Measurements from ENCODE around the gene STT3B. TPM values are rescaled to one million over a fixed set of nuclear protein-coding genes. Genes with fewer than 3 reads are reported as not detected.

STT3B gene
- total and polyA plus RNA-seq, 3 experiments from 2014 or later = 107 to 137 (median 116) TPM

DNA sequence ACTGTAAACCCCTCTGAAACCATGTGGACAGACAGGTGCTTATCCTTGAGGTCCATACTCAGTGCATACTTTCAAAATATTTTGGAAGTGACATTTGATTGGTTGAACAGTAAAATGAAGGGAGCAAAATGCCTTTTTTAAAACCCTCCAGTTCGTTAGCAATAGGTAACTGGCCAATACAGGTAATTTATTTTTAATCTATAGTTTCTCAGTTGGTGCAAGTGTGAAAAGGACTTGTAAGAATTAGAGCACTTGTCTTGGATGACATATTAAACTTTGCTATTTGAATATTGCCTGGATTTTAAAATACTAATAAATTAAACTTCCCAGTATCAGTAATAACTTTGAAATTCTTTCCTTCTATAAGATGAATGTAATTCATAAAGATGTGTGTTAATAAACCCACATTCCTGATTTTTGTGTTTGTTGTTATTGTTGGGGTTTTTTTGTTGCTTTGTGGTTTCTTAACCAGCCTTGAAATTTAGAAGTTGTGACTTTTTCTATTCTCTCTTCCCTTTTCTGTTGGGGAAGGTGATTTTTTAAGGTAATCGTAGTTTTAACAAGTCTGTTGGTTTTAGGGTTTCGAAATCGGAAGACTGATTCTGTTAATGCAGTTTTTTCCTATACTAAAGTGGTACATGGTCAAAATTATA is 90.0 kb downstream of the STT3B start:
- H3K4me3 ChIP-seq (ENCODE audit: low read length) = no peak overlapping the region
- Mint-ChIP-seq H3K9me3 (no peaks in the 10 kb centered on the region), H3K27me3 (no peaks in the 10 kb centered on the region), H3K4me1 (peaks cover 19 to 37% (median 26%) of the 10 kb centered on the region in 3 donors), H3K27ac (peak overlapping the region in 3 of 8 donors; percentile 6 to 83 (median 75)), H3K36me3 (peaks cover 21 to 87% (median 35%) of the 10 kb centered on the region in 3 donors), H3K4me3 (no peak overlapping the region)
- no peaks in the 10 kb centered on the region for H3K27me3 ChIP-seq (ENCODE audit: insufficient read depth, low read length, poor library complexity, severe bottlenecking)
- no peaks in the 10 kb centered on the region for H3K4me1 ChIP-seq (ENCODE audit: insufficient read depth, low read length)
- POLR2A ChIA-PET = no interaction called here
- no peak for DNase-seq
- peaks cover 10% of the 10 kb centered on the region for H3K36me3 ChIP-seq (ENCODE audit: insufficient read depth, low read length)
- H3K9me3 ChIP-seq (ENCODE audit: low read length) = no peaks in the 10 kb centered on the region
- CTCF ChIA-PET = no interaction called here
- H3K27ac ChIP-seq (ENCODE audit: low read depth, low read length) = no peak overlapping the region

DNA sequence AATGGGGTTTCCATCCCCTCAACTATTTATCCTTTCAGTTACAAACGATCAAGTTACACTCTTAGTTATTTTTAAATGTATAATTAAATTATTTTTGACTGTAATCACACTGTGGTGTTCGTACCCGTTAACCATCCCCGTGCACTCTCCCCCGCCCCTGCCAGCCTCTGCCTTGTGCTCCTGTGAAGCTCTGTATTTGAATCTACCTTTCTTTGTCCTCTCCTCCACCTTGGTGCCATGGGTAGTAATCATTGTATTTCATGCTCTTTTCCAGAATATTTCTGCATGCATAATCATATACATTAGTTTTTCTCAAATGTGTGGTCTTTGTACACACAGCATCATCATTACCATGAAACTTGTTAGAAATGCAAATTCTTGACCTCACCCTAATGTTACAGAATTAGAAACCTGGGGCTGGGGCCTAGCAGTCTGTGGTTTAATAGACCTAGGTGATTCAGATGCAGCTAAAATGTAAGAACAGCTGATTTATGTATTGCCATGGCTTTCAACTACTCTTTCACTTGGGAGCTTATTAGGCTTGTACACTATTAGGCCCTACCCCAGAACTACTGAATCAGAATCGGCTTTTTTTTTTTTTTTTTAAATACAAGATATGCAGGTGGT is 91.5 kb downstream of the STT3B start:
- Mint-ChIP-seq H3K36me3 (peaks cover 21 to 88% (median 35%) of the 10 kb centered on the region in 3 donors), H3K4me3 (no peak overlapping the region), H3K27ac (peak overlapping the region in 3 of 8 donors; percentile 10 to 55 (median 54)), H3K9me3 (no peaks in the 10 kb centered on the region), H3K27me3 (no peaks in the 10 kb centered on the region), H3K4me1 (peaks cover 20 to 37% (median 26%) of the 10 kb centered on the region in 3 donors)
- CTCF ChIA-PET = interaction anchor here (0.8 kb wide), 1 partner anchor 92 kb away, joined by 3 read pairs; the partner anchor contains the start of gene STT3B
- no peak for DNase-seq
- Histone ChIP-seq H3K36me3 (ENCODE audit: insufficient read depth, low read length) (peaks cover 10% of the 10 kb centered on the region), H3K9me3 (ENCODE audit: low read length) (no peaks in the 10 kb centered on the region), H3K4me3 (ENCODE audit: low read length) (no peak overlapping the region), H3K4me1 (ENCODE audit: insufficient read depth, low read length) (no peaks in the 10 kb centered on the region), H3K27ac (ENCODE audit: low read depth, low read length) (no peak overlapping the region), H3K27me3 (ENCODE audit: insufficient read depth, low read length, poor library complexity, severe bottlenecking) (no peaks in the 10 kb centered on the region)
- POLR2A ChIA-PET = no interaction called here

DNA sequence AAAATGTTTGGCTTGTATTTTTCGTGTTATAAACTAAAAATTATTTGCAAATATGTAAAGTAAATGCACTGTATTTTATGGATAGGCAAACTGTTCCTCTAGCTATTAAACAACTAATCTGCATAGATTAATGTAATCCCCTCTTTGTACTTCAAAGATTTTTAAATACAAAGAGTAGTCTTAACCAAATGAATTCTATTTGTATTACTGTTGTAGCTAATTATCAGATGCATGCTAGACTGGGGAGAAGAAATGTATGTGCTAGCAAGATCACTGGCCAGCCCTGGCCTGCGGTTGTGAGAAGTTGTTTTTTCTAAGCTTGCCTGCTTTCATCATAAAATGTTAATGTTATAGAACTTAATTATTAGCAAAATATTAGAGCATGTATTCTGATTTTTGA is 92.6 kb downstream of the STT3B start:
- Mint-ChIP-seq H3K27me3 (no peaks in the 10 kb centered on the region), H3K4me3 (no peak overlapping the region), H3K4me1 (peaks cover 22 to 43% (median 24%) of the 10 kb centered on the region in 3 donors), H3K27ac (no peak overlapping the region), H3K36me3 (peaks cover 30 to 92% (median 42%) of the 10 kb centered on the region in 3 donors), H3K9me3 (no peaks in the 10 kb centered on the region)
- no peak overlapping the region for H3K4me3 ChIP-seq (ENCODE audit: low read length)
- ChIA-PET POLR2A (interaction anchor here (0.6 kb wide), 1 partner anchor 163 kb away, joined by 3 read pairs; no protein-coding TSS in a partner anchor), CTCF (no interaction called here)
- H3K4me1 ChIP-seq (ENCODE audit: insufficient read depth, low read length) = no peaks in the 10 kb centered on the region
- H3K9me3 ChIP-seq (ENCODE audit: low read length) = no peaks in the 10 kb centered on the region
- H3K27me3 ChIP-seq (ENCODE audit: insufficient read depth, low read length, poor library complexity, severe bottlenecking) = no peaks in the 10 kb centered on the region
- H3K36me3 ChIP-seq (ENCODE audit: insufficient read depth, low read length) = peaks cover 12% of the 10 kb centered on the region
- DNase-seq = no peak
- no peak overlapping the region for H3K27ac ChIP-seq (ENCODE audit: low read depth, low read length)

DNA sequence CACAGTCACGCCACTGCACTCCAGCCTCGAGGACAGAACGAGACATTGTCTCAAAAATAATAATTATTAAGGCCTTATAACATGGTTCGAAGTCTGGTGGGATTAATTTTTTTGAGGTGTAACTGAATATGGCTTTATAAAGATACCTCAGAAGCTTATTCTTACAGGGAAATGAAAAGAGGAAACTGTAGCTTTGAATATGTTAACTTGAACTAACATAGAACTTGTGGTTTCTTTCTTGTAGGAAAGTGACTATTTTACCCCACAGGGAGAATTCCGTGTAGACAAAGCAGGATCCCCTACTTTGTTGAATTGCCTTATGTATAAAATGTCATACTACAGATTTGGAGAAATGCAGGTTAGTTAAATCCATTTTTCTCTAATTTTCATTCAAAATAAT is 96.3 kb downstream of the STT3B start:
- Histone ChIP-seq H3K27ac (ENCODE audit: low read depth, low read length) (no peak overlapping the region), H3K4me1 (ENCODE audit: insufficient read depth, low read length) (peaks cover 5% of the 10 kb centered on the region), H3K9me3 (ENCODE audit: low read length) (no peaks in the 10 kb centered on the region), H3K36me3 (ENCODE audit: insufficient read depth, low read length) (peaks cover 17% of the 10 kb centered on the region), H3K27me3 (ENCODE audit: insufficient read depth, low read length, poor library complexity, severe bottlenecking) (no peaks in the 10 kb centered on the region), H3K4me3 (ENCODE audit: low read length) (no peak overlapping the region)
- no peak overlapping the region for H3K4me3 Mint-ChIP-seq
- peak overlapping the region in 3 of 8 donors; percentile 12 to 75 (median 27) for H3K27ac Mint-ChIP-seq
- no peak for DNase-seq
- no peaks in the 10 kb centered on the region for H3K9me3 Mint-ChIP-seq
- POLR2A ChIA-PET = no interaction called here
- CTCF ChIA-PET = no interaction called here
- no peaks in the 10 kb centered on the region for H3K27me3 Mint-ChIP-seq
- H3K4me1 Mint-ChIP-seq = peaks cover 9 to 32% (median 9%) of the 10 kb centered on the region in 3 donors
- H3K36me3 Mint-ChIP-seq = peaks cover 28 to 91% (median 47%) of the 10 kb centered on the region in 3 donors

DNA sequence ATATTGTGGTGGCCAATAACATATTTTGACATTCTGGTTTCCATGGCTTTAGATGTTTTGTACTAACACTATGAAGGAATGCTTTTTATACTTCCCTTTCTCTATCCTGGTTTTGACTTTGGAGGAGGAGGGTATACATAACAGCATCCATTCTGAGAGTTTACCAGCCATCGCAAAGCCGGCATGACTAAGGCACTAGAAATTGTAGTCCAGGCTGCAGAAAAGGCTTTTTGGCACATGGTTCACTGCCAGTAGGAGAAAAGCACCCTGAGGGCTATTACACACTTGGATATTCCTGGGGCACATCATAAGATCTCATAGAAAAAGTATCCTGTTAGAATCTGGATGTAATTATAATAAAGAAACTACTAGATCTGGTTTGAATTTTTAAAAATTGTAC is 101.8 kb downstream of the STT3B start:
- Histone ChIP-seq H3K36me3 (ENCODE audit: insufficient read depth, low read length) (peaks cover 8% of the 10 kb centered on the region), H3K4me1 (ENCODE audit: insufficient read depth, low read length) (peaks cover 34% of the 10 kb centered on the region), H3K4me3 (ENCODE audit: low read length) (no peak overlapping the region), H3K9me3 (ENCODE audit: low read length) (no peaks in the 10 kb centered on the region), H3K27me3 (ENCODE audit: insufficient read depth, low read length, poor library complexity, severe bottlenecking) (no peaks in the 10 kb centered on the region), H3K27ac (ENCODE audit: low read depth, low read length) (no peak overlapping the region)
- Mint-ChIP-seq H3K36me3 (peaks cover 15 to 66% (median 26%) of the 10 kb centered on the region in 3 donors), H3K4me1 (peaks cover 41 to 60% (median 49%) of the 10 kb centered on the region in 3 donors), H3K27ac (peak overlapping the region; percentile 14 to 88 (median 58)), H3K27me3 (no peaks in the 10 kb centered on the region), H3K9me3 (no peaks in the 10 kb centered on the region), H3K4me3 (peak overlapping the region in 1 of 7 donors; percentile 49)
- no peak for DNase-seq
- ChIA-PET CTCF (no interaction called here), POLR2A (no interaction called here)

DNA sequence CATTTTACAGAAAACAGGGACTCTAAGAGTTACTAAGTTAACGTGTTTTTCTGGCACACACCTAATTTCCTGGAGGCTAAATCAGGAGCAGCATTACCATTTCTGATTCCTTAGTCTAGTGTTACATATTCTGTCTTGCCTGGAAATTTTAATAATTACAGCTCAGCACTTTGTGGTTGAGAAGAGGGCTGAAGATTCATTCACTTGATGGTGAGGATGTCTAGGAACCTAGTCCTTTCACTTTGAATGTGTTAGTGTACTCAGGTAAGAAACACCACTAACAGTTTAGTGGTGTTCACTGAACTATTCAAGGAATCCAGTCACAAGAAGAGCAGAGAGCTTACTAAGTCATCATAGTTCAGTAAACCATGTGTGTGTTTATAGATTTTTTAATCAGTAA is 102.8 kb downstream of the STT3B start:
- DNase-seq = no peak
- peaks cover 38 to 51% (median 49%) of the 10 kb centered on the region in 3 donors for H3K4me1 Mint-ChIP-seq
- H3K27ac Mint-ChIP-seq = peak overlapping the region; percentile 44 to 88 (median 81)

DNA sequence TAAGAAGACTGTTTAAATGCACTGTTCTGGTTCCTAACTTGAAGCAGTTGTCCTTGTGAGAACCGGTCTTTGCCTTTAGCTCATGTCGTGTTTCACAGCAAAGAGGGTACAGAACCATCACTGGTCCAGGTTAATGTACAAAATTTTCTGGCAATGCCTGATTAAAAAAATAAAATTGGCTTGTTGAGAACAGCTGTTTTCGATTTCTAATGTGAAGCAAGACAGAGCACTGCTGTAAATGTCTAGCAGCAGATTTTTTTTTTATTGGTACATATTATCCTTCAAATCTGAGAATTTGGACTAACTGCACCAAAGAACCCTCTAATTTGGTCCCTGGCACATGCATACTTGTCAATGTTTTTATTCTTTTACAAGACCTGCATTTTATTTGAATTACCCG is 103.3 kb downstream of the STT3B start:
- H3K36me3 Mint-ChIP-seq = peaks cover 3 to 51% (median 17%) of the 10 kb centered on the region in 3 donors
- no peaks in the 10 kb centered on the region for H3K27me3 ChIP-seq (ENCODE audit: insufficient read depth, low read length, poor library complexity, severe bottlenecking)
- H3K27me3 Mint-ChIP-seq = no peaks in the 10 kb centered on the region
- peaks cover 4% of the 10 kb centered on the region for H3K36me3 ChIP-seq (ENCODE audit: insufficient read depth, low read length)
- H3K9me3 ChIP-seq (ENCODE audit: low read length) = no peaks in the 10 kb centered on the region
- peaks cover 34% of the 10 kb centered on the region for H3K4me1 ChIP-seq (ENCODE audit: insufficient read depth, low read length)
- no peak overlapping the region for H3K4me3 ChIP-seq (ENCODE audit: low read length)
- H3K27ac ChIP-seq (ENCODE audit: low read depth, low read length) = no peak overlapping the region
- no peak for DNase-seq
- H3K27ac Mint-ChIP-seq = peak overlapping the region; percentile 44 to 88 (median 81)
- ChIA-PET POLR2A (no interaction called here), CTCF (interaction anchor here (0.8 kb wide), 1 partner anchor 90 kb away, joined by 3 read pairs; no protein-coding TSS in a partner anchor)
- peak overlapping the region in 4 of 7 donors; percentile 47 to 77 (median 64) for H3K4me3 Mint-ChIP-seq
- no peaks in the 10 kb centered on the region for H3K9me3 Mint-ChIP-seq
- H3K4me1 Mint-ChIP-seq = peaks cover 38 to 50% (median 49%) of the 10 kb centered on the region in 3 donors

More for the DNA sequence above, 102.8 kb downstream of the STT3B start:
- Mint-ChIP-seq H3K9me3 (no peaks in the 10 kb centered on the region), H3K36me3 (peaks cover 5 to 55% (median 18%) of the 10 kb centered on the region in 3 donors), H3K4me3 (peak overlapping the region in 3 of 7 donors; percentile 20 to 62 (median 47)), H3K27me3 (no peaks in the 10 kb centered on the region)
- CTCF ChIA-PET = interaction anchor here (0.8 kb wide), 1 partner anchor 90 kb away, joined by 3 read pairs; no protein-coding TSS in a partner anchor
- peaks cover 34% of the 10 kb centered on the region for H3K4me1 ChIP-seq (ENCODE audit: insufficient read depth, low read length)
- no peaks in the 10 kb centered on the region for H3K9me3 ChIP-seq (ENCODE audit: low read length)
- H3K27me3 ChIP-seq (ENCODE audit: insufficient read depth, low read length, poor library complexity, severe bottlenecking) = no peaks in the 10 kb centered on the region
- POLR2A ChIA-PET = no interaction called here
- H3K27ac ChIP-seq (ENCODE audit: low read depth, low read length) = no peak overlapping the region
- H3K4me3 ChIP-seq (ENCODE audit: low read length) = no peak overlapping the region
- H3K36me3 ChIP-seq (ENCODE audit: insufficient read depth, low read length) = peaks cover 4% of the 10 kb centered on the region
